HG03196 (cell line): ENCODE data around the gene ATG5.
A peak's percentile ranks its signal among the peaks of the same experiment; 100 is the strongest.

Experiments
- ATAC-seq: cut with Tn5 transposase; IDR thresholded peaks from one replicate; pipeline ENCODE4 v1.9.1; 2021; ENCODE audit not compliant: unreplicated experiment

Gene ATG5

GRCh38 chr6:106325336-106326178, at the start of gene ATG5:
ATG5 (minus strand) TSS chr6:106325760; CDS start chr6:106316208, 9,552 bp downstream.
- peak; percentile 94 for ATAC-seq

GRCh38 chr6:106373502-106374239, 48.1 kb upstream of the ATG5 start:
- no peak for ATAC-seq

- no peak for ATAC-seq
These were observed 47.4 kb upstream of the ATG5 start for GRCh38 chr6:106372838-106373501.

GRCh38 chr6:106370639-106371038, 45.1 kb upstream of the ATG5 start:
- no peak for ATAC-seq

- ATAC-seq, result no peak
These were observed 44.2 kb upstream of the ATG5 start for GRCh38 chr6:106369739-106370138.

- no peak for ATAC-seq
These were observed 38.0 kb upstream of the ATG5 start for GRCh38 chr6:106363401-106364138.

- no peak for ATAC-seq
These were observed 35.5 kb upstream of the ATG5 start for GRCh38 chr6:106360989-106361430.

- no peak for ATAC-seq
These were observed 34.9 kb upstream of the ATG5 start, which contains the start of gene CRYBG1 for GRCh38 chr6:106360410-106360988. CRYBG1 (plus strand) TSS chr6:106360717; CDS start chr6:106360909, 192 bp downstream.

- ATAC-seq, result no peak
These were observed 34.4 kb upstream of the ATG5 start for GRCh38 chr6:106359959-106360409.

GRCh38 chr6:106356378-106356777, 30.8 kb upstream of the ATG5 start:
- ATAC-seq, result no peak

- no peak for ATAC-seq
These were observed 21.7 kb upstream of the ATG5 start for GRCh38 chr6:106347219-106347618.

- peak; percentile 65 for ATAC-seq
These were observed 13.9 kb upstream of the ATG5 start for GRCh38 chr6:106339334-106340029.

GRCh38 chr6:106334646-106335448, 9.3 kb upstream of the ATG5 start:
- no peak for ATAC-seq

GRCh38 chr6:106324726-106325335, 729 bp downstream of the ATG5 start:
- no peak for ATAC-seq

GRCh38 chr6:106321940-106322339, 3.6 kb downstream of the ATG5 start:
- no peak for ATAC-seq

GRCh38 chr6:106318851-106319250, 6.7 kb downstream of the ATG5 start:
- no peak for ATAC-seq

- ATAC-seq, result no peak
These were observed 7.5 kb downstream of the ATG5 start for GRCh38 chr6:106318061-106318460.

GRCh38 chr6:106316375-106316766, 9.2 kb downstream of the ATG5 start:
- ATAC-seq, result no peak
